ENCODE results near the gene GTF3C1.
"Not testable (repeated sequence)": the region's sequence is repeated elsewhere in the genome, so short reads cannot be mapped to it uniquely, and the experiment has no call there.

GTF3C1 gene

GRCh38 chr16:27445502-27446175 is 104.1 kb downstream of the GTF3C1 start:
- DNase-seq: no peak

GRCh38 chr16:27444470-27444869 is 105.2 kb downstream of the GTF3C1 start:
- DNase-seq: no peak

- DNase-seq: no peak
These were observed 105.7 kb downstream of the GTF3C1 start for GRCh38 chr16:27444015-27444414.

- no peak for DNase-seq
These were observed 107.7 kb downstream of the GTF3C1 start for GRCh38 chr16:27441998-27442397.

- DNase-seq: no peak
These were observed 108.4 kb downstream of the GTF3C1 start for GRCh38 chr16:27441276-27441675.

- DNase-seq: no peak
These were observed 110.3 kb downstream of the GTF3C1 start for GRCh38 chr16:27439271-27440018.

- DNase-seq: no peak
These were observed 111.8 kb downstream of the GTF3C1 start for GRCh38 chr16:27437946-27438345.

GRCh38 chr16:27436921-27437650 is 112.6 kb downstream of the GTF3C1 start:
- DNase-seq: no peak

- DNase-seq: no peak
These were observed 113.6 kb downstream of the GTF3C1 start for GRCh38 chr16:27436065-27436464.

GRCh38 chr16:27435146-27435545 is 114.6 kb downstream of the GTF3C1 start:
- DNase-seq: not testable (repeated sequence)

- no peak for DNase-seq
These were observed 115.3 kb downstream of the GTF3C1 start for GRCh38 chr16:27434141-27435051.

GRCh38 chr16:27433636-27434035 is 116.1 kb downstream of the GTF3C1 start:
- no peak for DNase-seq

- DNase-seq: not testable (repeated sequence)
These were observed 116.5 kb downstream of the GTF3C1 start for GRCh38 chr16:27433191-27433590.

- no peak for DNase-seq
These were observed 117.2 kb downstream of the GTF3C1 start for GRCh38 chr16:27432558-27432957.

GRCh38 chr16:27431773-27432532 is 117.8 kb downstream of the GTF3C1 start:
- DNase-seq: no peak

- DNase-seq: no peak
These were observed 118.7 kb downstream of the GTF3C1 start for GRCh38 chr16:27430923-27431484.

- no peak for DNase-seq
These were observed 119.2 kb downstream of the GTF3C1 start for GRCh38 chr16:27430512-27430911.

GRCh38 chr16:27429981-27430441 is 119.7 kb downstream of the GTF3C1 start:
- no peak for DNase-seq

- DNase-seq: no peak
These were observed 120.3 kb downstream of the GTF3C1 start for GRCh38 chr16:27429330-27429871.

Data from hypothalamus (tissue), 51 donors.